CD14-positive monocyte (primary cell): Measurements from ENCODE around the gene PSMG1. TPM values are rescaled to one million over a fixed set of nuclear protein-coding genes. Genes with fewer than 3 reads are reported as not detected.

Experiments used
- DNase-seq, 3 donors: peaks; one replicate each; pipeline ENCODE4 v3.0.0-alpha.2; 2011 to 2022
- H2AFZ ChIP-seq: 2 replicates; pipeline ENCODE4 v1.6.0; 2012; ENCODE audit warnings: mild to moderate bottlenecking, low read depth, low read length, inconsistent platforms; ENCODE audit not compliant: insufficient read depth, poor library complexity, severe bottlenecking
- H3K27ac ChIP-seq, 2 donors: 1 replicate in 1 of 2; 2 replicates in 1 of 2; pipeline ENCODE4 v1.5.1; 2012 to 2013; ENCODE audit warnings: low read length in 2 of 2, control low read depth in 1 of 2, inconsistent platforms in 1 of 2, low read depth in 1 of 2, mild to moderate bottlenecking in 1 of 2
- H3K27me3 ChIP-seq, 2 donors: one replicate each; pipeline versions ENCODE4 v1.6.0 to v1.6.1; 2011 to 2013; ENCODE audit warnings: low read length in 2 of 2; ENCODE audit not compliant: control insufficient read depth in 2 of 2, insufficient read depth in 2 of 2
- H3K36me3 ChIP-seq, 2 donors: replicated peaks in 1 of 2; 1 replicate in 1 of 2; 2 replicates in 1 of 2; pipeline versions ENCODE4 v1.5.1 to v1.6.1; 2012 to 2013; ENCODE audit warnings: low read length in 2 of 2, control low read depth in 1 of 2, inconsistent platforms in 1 of 2, mild to moderate bottlenecking in 1 of 2; ENCODE audit not compliant: insufficient read depth in 2 of 2, control insufficient read depth in 1 of 2
- H3K4me1 ChIP-seq, 2 donors: 1 replicate in 1 of 2; 2 replicates in 1 of 2; pipeline versions ENCODE4 v1.5.1 to v1.6.1; 2012 to 2013; ENCODE audit warnings: low read length in 2 of 2, control low read depth in 1 of 2, inconsistent platforms in 1 of 2, mild to moderate bottlenecking in 1 of 2, moderate library complexity in 1 of 2; ENCODE audit not compliant: insufficient read depth in 2 of 2, control insufficient read depth in 1 of 2
- H3K4me2 ChIP-seq: replicated peaks from 2 replicates; pipeline ENCODE3; 2012; ENCODE audit warnings: low read length, moderate library complexity, mild to moderate bottlenecking; ENCODE audit not compliant: poor library complexity, severe bottlenecking; ENCODE audit errors: extremely low read depth
- H3K4me3 ChIP-seq, 3 experiments: fragments of 200-600 bp in 1 of 3; sonication (generic) in 1 of 3; replicated peaks in 1 of 3; 1 replicate in 2 of 3; 2 replicates in 1 of 3; pipeline ENCODE4 v1.5.1; 2011 to 2013; ENCODE audit warnings: low read length in 3 of 3, mild to moderate bottlenecking in 3 of 3, control low read depth in 2 of 3, low read depth in 2 of 3, inconsistent platforms in 1 of 3, moderate library complexity in 1 of 3
- H3K79me2 ChIP-seq: 2 replicates; pipeline ENCODE4 v1.6.0; 2012; ENCODE audit warnings: mild to moderate bottlenecking, control low read depth, inconsistent platforms, low read length, moderate library complexity; ENCODE audit not compliant: insufficient read depth
- H3K9ac ChIP-seq: 2 replicates; pipeline ENCODE4 v1.6.0; 2017; ENCODE audit warnings: low read length, mild to moderate bottlenecking; ENCODE audit not compliant: insufficient read depth, poor library complexity, severe bottlenecking
- H3K9me3 ChIP-seq, 2 donors: replicated peaks in 1 of 2; 1 replicate in 1 of 2; 2 replicates in 1 of 2; pipeline versions ENCODE4 v1.5.1 to v1.6.1; 2012 to 2013; ENCODE audit warnings: low read length in 2 of 2, control low read depth in 1 of 2; ENCODE audit not compliant: control insufficient read depth in 1 of 2, insufficient read depth in 1 of 2
- H4K20me1 ChIP-seq: 2 replicates; pipeline ENCODE4 v1.6.0; 2012; ENCODE audit warnings: mild to moderate bottlenecking, low read length, control low read depth, moderate library complexity; ENCODE audit not compliant: insufficient read depth
- H3K27ac Mint-ChIP-seq, 7 donors: one replicate each; pipeline ENCODE4 v1.8.0; 2020; ENCODE audit warnings: mild to moderate bottlenecking in 7 of 7, mixed read lengths in 7 of 7, moderate library complexity in 6 of 7, inconsistent platforms in 2 of 7
- H3K27me3 Mint-ChIP-seq, 3 donors: one replicate each; pipeline ENCODE4 v1.8.0; 2021 to 2022; ENCODE audit warnings: low read depth in 3 of 3, mild to moderate bottlenecking in 3 of 3, mixed read lengths in 3 of 3, moderate library complexity in 3 of 3, inconsistent platforms in 1 of 3
- H3K36me3 Mint-ChIP-seq, 2 donors: one replicate each; pipeline ENCODE4 v1.8.0; 2020; ENCODE audit warnings: mixed read lengths in 2 of 2, inconsistent platforms in 1 of 2, mild to moderate bottlenecking in 1 of 2
- H3K4me1 Mint-ChIP-seq: one replicate; pipeline ENCODE4 v1.8.0; 2020; ENCODE audit warnings: mild to moderate bottlenecking, mixed read lengths
- H3K4me3 Mint-ChIP-seq, 2 donors: one replicate each; pipeline ENCODE4 v1.8.0; 2020; ENCODE audit warnings: mild to moderate bottlenecking in 2 of 2, mixed read lengths in 2 of 2, moderate library complexity in 1 of 2
- H3K9me3 Mint-ChIP-seq, 7 donors: one replicate each; pipeline ENCODE4 v1.8.0; 2020 to 2022; ENCODE audit warnings: mixed read lengths in 7 of 7, mild to moderate bottlenecking in 6 of 7, moderate library complexity in 6 of 7, inconsistent platforms in 2 of 7
- CTCF ChIP-seq: fragments of 200-600 bp; IDR thresholded peaks from one replicate; pipeline ENCODE4 v1.8.0; 2022; ENCODE audit warnings: antibody characterized with exemption, mild to moderate bottlenecking
- WGBS: methylation state at CpG from one replicate; pipeline ENCODE4 v1.1.5; 2013; ENCODE audit warnings: missing lambda C conversion rate; ENCODE audit not compliant: insufficient coverage; 5-methylcytosine and 5-hydroxymethylcytosine counted together
- intact Hi-C, 2 donors: fragments of 100-400 bp; cut with micrococcal nuclease; formaldehyde crosslinking; loops; one replicate each; pipeline versions ENCODE4 v1.15.0 to v1.15.1; 2023
- polyA plus RNA-seq, 3 donors: library from polyadenylated mRNA; depleted of rRNA in 1 of 3; unstranded in 2 of 3; stranded (reverse) in 1 of 3; fragments of 300-500 nt in 2 of 3; fragments of >200 nt in 1 of 3; fragmentation: Illumina TruSeq in 2 of 3; gene quantifications; 1 replicate in 2 of 3; 2 replicates in 1 of 3; pipeline ENCODE4 v1.2.3, GENCODE V29; 2012 to 2021

The PSMG1 gene
- polyA plus RNA-seq, 3 donors = 8.5 to 29.2 (median 26.2) TPM

- intact Hi-C loops = no loop called here
- WGBS = 75% methylated on average over 4 of the region's 8 CpGs
- peaks cover 0 to 4% of the 10 kb centered on the region in 2 donors for H3K9me3 ChIP-seq
- H3K9me3 Mint-ChIP-seq = peaks cover 1 to 12% (median 8%) of the 10 kb centered on the region in 7 donors
- no peak overlapping the region for H3K27ac ChIP-seq
- no peaks in the 10 kb centered on the region for H3K79me2 ChIP-seq
- peaks cover 0 to 3% of the 10 kb centered on the region in 2 donors for H3K4me1 ChIP-seq
- H3K4me1 Mint-ChIP-seq = peaks cover 4% of the 10 kb centered on the region
- no peak overlapping the region for H3K4me2 ChIP-seq
- no peaks in the 10 kb centered on the region for H3K27me3 ChIP-seq
- no peak for TF ChIP-seq CTCF
- DNase-seq = no peak
- H3K4me3 ChIP-seq = no peak overlapping the region
- H3K9ac ChIP-seq = no peak overlapping the region
- H3K36me3 ChIP-seq = no peaks in the 10 kb centered on the region
- H4K20me1 ChIP-seq = no peaks in the 10 kb centered on the region
- H2AFZ ChIP-seq = no peak overlapping the region
- peaks cover 0 to 1% (median 0%) of the 10 kb centered on the region in 3 donors for H3K27me3 Mint-ChIP-seq
- H3K36me3 Mint-ChIP-seq = no peaks in the 10 kb centered on the region
- H3K27ac Mint-ChIP-seq = no peak overlapping the region
- no peak overlapping the region for H3K4me3 Mint-ChIP-seq
Measured at GRCh38 chr21:39127506-39127905, 55.7 kb downstream of the PSMG1 start.

GRCh38 chr21:39126486-39126806 lies 56.8 kb downstream of the PSMG1 start:
- peaks cover 0 to 1% (median 0%) of the 10 kb centered on the region in 3 donors for H3K27me3 Mint-ChIP-seq
- no peak for TF ChIP-seq CTCF
- Histone ChIP-seq H3K27me3 (no peaks in the 10 kb centered on the region), H3K4me1 (peaks cover 0 to 3% of the 10 kb centered on the region in 2 donors), H3K4me3 (no peak overlapping the region), H3K27ac (no peak overlapping the region), H3K36me3 (no peaks in the 10 kb centered on the region), H3K79me2 (no peaks in the 10 kb centered on the region), H4K20me1 (no peaks in the 10 kb centered on the region), H3K9me3 (peaks cover 0 to 4% of the 10 kb centered on the region in 2 donors), H2AFZ (no peak overlapping the region), H3K9ac (no peak overlapping the region), H3K4me2 (no peak overlapping the region)
- no peak for DNase-seq
- no peak overlapping the region for H3K4me3 Mint-ChIP-seq
- no peaks in the 10 kb centered on the region for H3K36me3 Mint-ChIP-seq
- peaks cover 0 to 11% (median 7%) of the 10 kb centered on the region in 7 donors for H3K9me3 Mint-ChIP-seq
- H3K27ac Mint-ChIP-seq = peak overlapping the region in 3 of 7 donors; percentile 38 to 66 (median 62)
- intact Hi-C loops = no loop called here
- peaks cover 11% of the 10 kb centered on the region for H3K4me1 Mint-ChIP-seq
- WGBS = 94% methylated on average over 3 of the region's 4 CpGs
